Hematopoietic multipotent progenitor cell treated with erythropoietin and hydrocortisone succinate and interleukin-3 and kit ligand, for 17 days (in vitro differentiated cells): ENCODE data around the gene RCAN2.

ENCODE experiments used
- DNase-seq: peaks from one replicate; pipeline ENCODE4 v3.0.0-alpha.2; 2015; ENCODE audit warnings: low spot score

RCAN2 gene

GRCh38 chr6:46211917-46212316 lies 279.3 kb downstream of the RCAN2 start:
- DNase-seq, result no peak

GRCh38 chr6:46210294-46210693 lies 281.0 kb downstream of the RCAN2 start:
- no peak for DNase-seq

GRCh38 chr6:46208303-46208702 lies 282.9 kb downstream of the RCAN2 start:
- no peak for DNase-seq

GRCh38 chr6:46207174-46207573 lies 284.1 kb downstream of the RCAN2 start:
- no peak for DNase-seq

- DNase-seq, result no peak
Measured at GRCh38 chr6:46204880-46205650, 286.2 kb downstream of the RCAN2 start.

- DNase-seq, result no peak
Measured at GRCh38 chr6:46203391-46204177, 287.7 kb downstream of the RCAN2 start.

GRCh38 chr6:46201702-46202101 lies 289.5 kb downstream of the RCAN2 start:
- DNase-seq, result no peak

- no peak for DNase-seq
Measured at GRCh38 chr6:46199387-46199786, 291.9 kb downstream of the RCAN2 start.

GRCh38 chr6:46191961-46192360 lies 299.3 kb downstream of the RCAN2 start:
- DNase-seq, result no peak

- no peak for DNase-seq
Measured at GRCh38 chr6:46190889-46191288, 300.4 kb downstream of the RCAN2 start.

- no peak for DNase-seq
Measured at GRCh38 chr6:46189726-46190125, 301.5 kb downstream of the RCAN2 start.

- no peak for DNase-seq
Measured at GRCh38 chr6:46186583-46186982, 304.7 kb downstream of the RCAN2 start.

GRCh38 chr6:46184114-46184513 lies 307.1 kb downstream of the RCAN2 start:
- no peak for DNase-seq

GRCh38 chr6:46175976-46176375 lies 315.3 kb downstream of the RCAN2 start:
- DNase-seq, result no peak

GRCh38 chr6:46175446-46175845 lies 315.8 kb downstream of the RCAN2 start:
- no peak for DNase-seq

- DNase-seq, result no peak
Measured at GRCh38 chr6:46174904-46175303, 316.3 kb downstream of the RCAN2 start.

- DNase-seq, result no peak
Measured at GRCh38 chr6:46172176-46172575, 319.1 kb downstream of the RCAN2 start.
